Type B pancreatic cell (in vitro differentiated cells): ENCODE data around the gene LANCL2. TPM values are rescaled to one million over a fixed set of nuclear protein-coding genes. Genes with fewer than 3 reads are reported as not detected.
"Not testable (repeated sequence)": the region's sequence is repeated elsewhere in the genome, so short reads cannot be mapped to it uniquely, and the experiment has no call there.

ENCODE experiments used
- DNase-seq: peaks from one replicate; pipeline ENCODE4 v3.0.0; 2021; ENCODE audit warnings: mixed read lengths; ENCODE audit not compliant: unreplicated experiment; ENCODE audit errors: extremely low spot score
- H3K27ac Mint-ChIP-seq: 2 replicates; pipeline ENCODE4 v1.8.0; 2021; ENCODE audit warnings: mild to moderate bottlenecking, mixed read lengths
- H3K27me3 Mint-ChIP-seq: 2 replicates; pipeline ENCODE4 v1.8.0; 2021; ENCODE audit warnings: mixed read lengths
- H3K36me3 Mint-ChIP-seq: 2 replicates; pipeline ENCODE4 v1.8.0; 2021; ENCODE audit warnings: mixed read lengths
- H3K4me1 Mint-ChIP-seq: one replicate; pipeline ENCODE4 v1.8.0; 2021; ENCODE audit warnings: mixed read lengths; ENCODE audit not compliant: unreplicated experiment
- H3K4me3 Mint-ChIP-seq: 2 replicates; pipeline ENCODE4 v1.8.0; 2021; ENCODE audit warnings: mild to moderate bottlenecking, mixed read lengths
- H3K9me3 Mint-ChIP-seq: 2 replicates; pipeline ENCODE4 v1.8.0; 2021; ENCODE audit warnings: mixed read lengths
- CTCF ChIP-seq: fragments of 200-600 bp; sonication (generic); conservative IDR thresholded peaks from 2 replicates; pipeline ENCODE4 v1.5.0; 2021; ENCODE audit warnings: antibody characterized with exemption, mild to moderate bottlenecking
- total RNA-seq: library from RNA; stranded (reverse); gene quantifications from 2 replicates; pipeline ENCODE4 v1.2.1, GENCODE V29; 2021; ENCODE audit warnings: low replicate concordance

The LANCL2 gene
- total RNA-seq, 1 donor from 2014 or later, result 14.2 TPM

- H3K36me3 Mint-ChIP-seq, result peaks cover 15% of the 10 kb centered on the region
- no peaks in the 10 kb centered on the region for H3K27me3 Mint-ChIP-seq
- no peak for TF ChIP-seq CTCF
- no peak overlapping the region for H3K4me3 Mint-ChIP-seq
- no peaks in the 10 kb centered on the region for H3K9me3 Mint-ChIP-seq
- H3K4me1 Mint-ChIP-seq, result no peaks in the 10 kb centered on the region
- DNase-seq, result no peak
- no peak overlapping the region for H3K27ac Mint-ChIP-seq
Measured at GRCh38 chr7:55400191-55400590, 35.1 kb downstream of the LANCL2 start.

- DNase-seq, H3K4me1 Mint-ChIP-seq, H3K9me3 Mint-ChIP-seq, H3K27me3 Mint-ChIP-seq, H3K4me3 Mint-ChIP-seq, H3K27ac Mint-ChIP-seq: not testable (repeated sequence)
- peaks cover 15% of the 10 kb centered on the region for H3K36me3 Mint-ChIP-seq
Measured at GRCh38 chr7:55402506-55402905, 37.4 kb downstream of the LANCL2 start.

GRCh38 chr7:55405856-55406541 lies 40.9 kb downstream of the LANCL2 start:
- no peak overlapping the region for H3K4me3 Mint-ChIP-seq
- peaks cover 12% of the 10 kb centered on the region for H3K36me3 Mint-ChIP-seq
- TF ChIP-seq CTCF, result no peak
- DNase-seq, result no peak
- no peaks in the 10 kb centered on the region for H3K4me1 Mint-ChIP-seq
- no peaks in the 10 kb centered on the region for H3K27me3 Mint-ChIP-seq
- no peak overlapping the region for H3K27ac Mint-ChIP-seq
- no peaks in the 10 kb centered on the region for H3K9me3 Mint-ChIP-seq

GRCh38 chr7:55409482-55410225 lies 44.5 kb downstream of the LANCL2 start:
- Mint-ChIP-seq H3K9me3 (no peaks in the 10 kb centered on the region), H3K27me3 (no peaks in the 10 kb centered on the region), H3K36me3 (no peaks in the 10 kb centered on the region), H3K27ac (no peak overlapping the region), H3K4me1 (no peaks in the 10 kb centered on the region), H3K4me3 (no peak overlapping the region)
- TF ChIP-seq CTCF, result no peak
- DNase-seq, result no peak

GRCh38 chr7:55410667-55411239 lies 45.6 kb downstream of the LANCL2 start:
- no peak for DNase-seq
- TF ChIP-seq CTCF, result no peak
- no peaks in the 10 kb centered on the region for H3K27me3 Mint-ChIP-seq
- H3K4me3 Mint-ChIP-seq, result no peak overlapping the region
- H3K9me3 Mint-ChIP-seq, result no peaks in the 10 kb centered on the region
- H3K4me1 Mint-ChIP-seq, result peaks cover 3% of the 10 kb centered on the region
- H3K27ac Mint-ChIP-seq, result no peak overlapping the region
- H3K36me3 Mint-ChIP-seq, result peaks cover 3% of the 10 kb centered on the region

GRCh38 chr7:55411844-55412243 lies 46.7 kb downstream of the LANCL2 start:
- Mint-ChIP-seq H3K9me3 (no peaks in the 10 kb centered on the region), H3K36me3 (peaks cover 3% of the 10 kb centered on the region), H3K4me1 (peaks cover 3% of the 10 kb centered on the region), H3K4me3 (no peak overlapping the region), H3K27me3 (no peaks in the 10 kb centered on the region), H3K27ac (no peak overlapping the region)
- no peak for DNase-seq
- TF ChIP-seq CTCF, result no peak
